ENCODE data around the gene LACRT. TPM values are rescaled to one million over a fixed set of nuclear protein-coding genes. Genes with fewer than 3 reads are reported as not detected.
"Not testable (repeated sequence)": the region's sequence is repeated elsewhere in the genome, so short reads cannot be mapped to it uniquely, and the experiment has no call there.

The LACRT gene, protein sequence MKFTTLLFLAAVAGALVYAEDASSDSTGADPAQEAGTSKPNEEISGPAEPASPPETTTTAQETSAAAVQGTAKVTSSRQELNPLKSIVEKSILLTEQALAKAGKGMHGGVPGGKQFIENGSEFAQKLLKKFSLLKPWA
- total RNA-seq, result not detected

GRCh38 chr12:54634795-54635194 lies at the start of gene LACRT:
LACRT (minus strand) TSS chr12:54634895; CDS start chr12:54634841, 54 bp downstream.
- DNase-seq (no peak), ATAC-seq (replicated peaks in 1 of 2) (no peak)
- Mint-ChIP-seq H3K36me3 (ENCODE audit: insufficient read depth in 2 of 2) (no peaks in the 10 kb centered on the region), H3K9me3 (no peaks in the 10 kb centered on the region), H3K27ac (no peak within 1 kb of the TSS), H3K4me3 (no peak within 1 kb of the TSS), H3K4me1 (ENCODE audit: low read depth) (no peaks in the 10 kb centered on the region), H3K27me3 (ENCODE audit: low read depth) (no peaks in the 10 kb centered on the region)

GRCh38 chr12:54683398-54683797 lies 48.7 kb upstream of the LACRT start:
- no peak for ATAC-seq (replicated peaks in 1 of 2)
- no peaks in the 10 kb centered on the region for H3K36me3 Mint-ChIP-seq (ENCODE audit: insufficient read depth in 2 of 2)
- H3K4me3 Mint-ChIP-seq, result no peak overlapping the region
- H3K27me3 Mint-ChIP-seq (ENCODE audit: low read depth), result peaks cover 58% of the 10 kb centered on the region
- no peak for DNase-seq
- peaks cover 0 to 3% of the 10 kb centered on the region in 2 donors for H3K9me3 Mint-ChIP-seq
- H3K4me1 Mint-ChIP-seq (ENCODE audit: low read depth), result peaks cover 7% of the 10 kb centered on the region
- H3K27ac Mint-ChIP-seq, result no peak overlapping the region

DNA sequence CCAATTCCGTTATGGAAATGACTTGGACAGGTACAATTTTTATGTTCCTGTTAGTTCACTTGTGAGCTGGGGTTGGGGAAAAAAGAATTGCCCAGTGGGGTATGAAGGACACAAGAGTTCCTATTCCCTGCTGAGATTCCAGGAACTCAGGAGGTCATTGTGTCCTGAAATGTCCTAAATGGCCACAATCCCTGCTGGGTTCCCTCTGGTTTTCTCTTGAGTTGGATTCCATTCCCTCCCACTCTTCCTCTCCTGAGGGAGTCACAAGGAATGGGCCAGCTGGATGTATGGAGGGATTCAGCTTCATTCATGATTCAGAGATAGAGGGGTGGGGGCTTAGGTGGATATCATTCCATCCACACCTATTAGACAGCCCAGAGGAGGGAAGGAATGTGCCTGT lies 48.0 kb upstream of the LACRT start:
- H3K36me3 Mint-ChIP-seq (ENCODE audit: insufficient read depth in 2 of 2), result no peaks in the 10 kb centered on the region
- no peak overlapping the region for H3K4me3 Mint-ChIP-seq
- H3K4me1 Mint-ChIP-seq (ENCODE audit: low read depth), result peaks cover 7% of the 10 kb centered on the region
- peaks cover 0 to 3% of the 10 kb centered on the region in 2 donors for H3K9me3 Mint-ChIP-seq
- DNase-seq (no peak), ATAC-seq (replicated peaks in 1 of 2) (no peak)
- no peak overlapping the region for H3K27ac Mint-ChIP-seq
- H3K27me3 Mint-ChIP-seq (ENCODE audit: low read depth), result peaks cover 64% of the 10 kb centered on the region

- ATAC-seq (replicated peaks in 1 of 2) (peak in 1 of 2 donors; percentile 37), DNase-seq (peak; percentile 11 to 31)
- Mint-ChIP-seq H3K27me3 (ENCODE audit: low read depth) (peaks cover 70% of the 10 kb centered on the region), H3K4me3 (no peak overlapping the region), H3K9me3 (no peaks in the 10 kb centered on the region), H3K27ac (no peak overlapping the region), H3K36me3 (ENCODE audit: insufficient read depth in 2 of 2) (no peaks in the 10 kb centered on the region), H3K4me1 (ENCODE audit: low read depth) (peaks cover 7% of the 10 kb centered on the region)
These were observed 45.7 kb upstream of the LACRT start for GRCh38 chr12:54680374-54680773.

GRCh38 chr12:54678131-54678530 lies 43.4 kb upstream of the LACRT start:
- Mint-ChIP-seq H3K4me1 (ENCODE audit: low read depth) (no peaks in the 10 kb centered on the region), H3K9me3 (no peaks in the 10 kb centered on the region), H3K27me3 (ENCODE audit: low read depth) (peaks cover 50% of the 10 kb centered on the region), H3K36me3 (ENCODE audit: insufficient read depth in 2 of 2) (no peaks in the 10 kb centered on the region), H3K27ac (no peak overlapping the region), H3K4me3 (no peak overlapping the region)
- ATAC-seq (replicated peaks in 1 of 2), result no peak
- DNase-seq, result no peak

- no peak overlapping the region for H3K4me3 Mint-ChIP-seq
- no peaks in the 10 kb centered on the region for H3K4me1 Mint-ChIP-seq (ENCODE audit: low read depth)
- no peak overlapping the region for H3K27ac Mint-ChIP-seq
- H3K27me3 Mint-ChIP-seq (ENCODE audit: low read depth), result peaks cover 18% of the 10 kb centered on the region
- no peaks in the 10 kb centered on the region for H3K36me3 Mint-ChIP-seq (ENCODE audit: insufficient read depth in 2 of 2)
- no peak for ATAC-seq (replicated peaks in 1 of 2)
- H3K9me3 Mint-ChIP-seq, result no peaks in the 10 kb centered on the region
- DNase-seq, result no peak
These were observed 33.2 kb upstream of the LACRT start for GRCh38 chr12:54667945-54668344.

DNA sequence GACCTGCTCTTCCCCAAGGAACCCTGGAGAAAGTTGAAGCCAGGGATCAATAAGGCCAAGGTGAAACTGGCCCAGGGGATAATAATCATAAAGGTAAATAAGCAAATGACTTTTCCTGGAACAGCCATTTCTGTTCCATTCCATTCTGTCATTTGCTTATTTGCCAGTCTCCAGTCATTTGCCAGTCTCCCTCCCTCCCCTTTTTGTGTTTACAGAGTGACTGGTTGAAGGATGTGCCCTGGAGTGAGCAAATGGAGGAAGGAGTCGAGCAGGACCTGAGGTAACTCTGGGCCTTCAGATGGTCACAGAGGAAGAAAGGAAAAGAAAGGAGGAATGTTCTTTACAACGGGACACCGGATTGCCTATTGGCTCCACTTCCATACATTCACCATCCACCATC lies 31.3 kb upstream of the LACRT start:
- Mint-ChIP-seq H3K27ac (no peak overlapping the region), H3K4me3 (no peak overlapping the region), H3K9me3 (no peaks in the 10 kb centered on the region), H3K27me3 (ENCODE audit: low read depth) (peaks cover 17% of the 10 kb centered on the region), H3K36me3 (ENCODE audit: insufficient read depth in 2 of 2) (no peaks in the 10 kb centered on the region), H3K4me1 (ENCODE audit: low read depth) (no peaks in the 10 kb centered on the region)
- ATAC-seq (replicated peaks in 1 of 2), result no peak
- no peak for DNase-seq

GRCh38 chr12:54665022-54665635 lies 30.4 kb upstream of the LACRT start:
- not testable (repeated sequence) for H3K4me3 Mint-ChIP-seq; H3K9me3 Mint-ChIP-seq; H3K4me1 Mint-ChIP-seq (ENCODE audit: low read depth); H3K36me3 Mint-ChIP-seq (ENCODE audit: insufficient read depth in 2 of 2); ATAC-seq (replicated peaks in 1 of 2); H3K27me3 Mint-ChIP-seq (ENCODE audit: low read depth); H3K27ac Mint-ChIP-seq; DNase-seq

GRCh38 chr12:54663603-54664002 lies 28.9 kb upstream of the LACRT start:
- no peaks in the 10 kb centered on the region for H3K36me3 Mint-ChIP-seq (ENCODE audit: insufficient read depth in 2 of 2)
- H3K9me3 Mint-ChIP-seq, result no peaks in the 10 kb centered on the region
- H3K27ac Mint-ChIP-seq, result no peak overlapping the region
- no peaks in the 10 kb centered on the region for H3K4me1 Mint-ChIP-seq (ENCODE audit: low read depth)
- peaks cover 3% of the 10 kb centered on the region for H3K27me3 Mint-ChIP-seq (ENCODE audit: low read depth)
- ATAC-seq (replicated peaks in 1 of 2) (no peak), DNase-seq (no peak)
- H3K4me3 Mint-ChIP-seq, result no peak overlapping the region

GRCh38 chr12:54662026-54662425 lies 27.3 kb upstream of the LACRT start:
- H3K4me1 Mint-ChIP-seq (ENCODE audit: low read depth), result no peaks in the 10 kb centered on the region
- H3K4me3 Mint-ChIP-seq, result no peak overlapping the region
- peaks cover 7% of the 10 kb centered on the region for H3K27me3 Mint-ChIP-seq (ENCODE audit: low read depth)
- ATAC-seq (replicated peaks in 1 of 2) (no peak), DNase-seq (no peak)
- no peaks in the 10 kb centered on the region for H3K9me3 Mint-ChIP-seq
- H3K36me3 Mint-ChIP-seq (ENCODE audit: insufficient read depth in 2 of 2), result no peaks in the 10 kb centered on the region
- H3K27ac Mint-ChIP-seq, result no peak overlapping the region

DNA sequence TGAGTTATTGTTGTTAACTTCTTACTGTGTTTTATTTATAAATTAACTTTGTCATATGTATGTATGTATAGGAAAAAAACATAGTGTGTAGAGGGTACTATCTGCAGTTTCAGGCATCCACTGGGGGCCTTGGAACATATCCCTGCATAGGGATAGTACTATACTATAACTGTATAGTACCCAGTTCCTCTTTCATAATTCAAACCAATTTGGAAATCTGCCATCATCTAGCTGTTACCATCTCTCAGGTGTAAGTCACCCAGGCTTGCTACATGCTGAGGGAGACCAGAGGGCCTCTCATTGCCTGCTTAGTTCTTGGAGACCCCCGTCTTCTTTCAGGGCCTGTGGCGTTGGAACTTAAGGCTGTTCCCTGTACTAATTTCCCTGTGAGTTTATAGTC lies 26.4 kb upstream of the LACRT start:
- no peak overlapping the region for H3K27ac Mint-ChIP-seq
- no peak overlapping the region for H3K4me3 Mint-ChIP-seq
- ATAC-seq (replicated peaks in 1 of 2) (no peak), DNase-seq (no peak)
- H3K36me3 Mint-ChIP-seq (ENCODE audit: insufficient read depth in 2 of 2), result no peaks in the 10 kb centered on the region
- peaks cover 13% of the 10 kb centered on the region for H3K27me3 Mint-ChIP-seq (ENCODE audit: low read depth)
- no peaks in the 10 kb centered on the region for H3K9me3 Mint-ChIP-seq
- H3K4me1 Mint-ChIP-seq (ENCODE audit: low read depth), result no peaks in the 10 kb centered on the region

GRCh38 chr12:54660320-54660962 lies 25.7 kb upstream of the LACRT start:
- no peaks in the 10 kb centered on the region for H3K36me3 Mint-ChIP-seq (ENCODE audit: insufficient read depth in 2 of 2)

GRCh38 chr12:54658306-54659264 lies 23.9 kb upstream of the LACRT start:
- Mint-ChIP-seq H3K36me3 (ENCODE audit: insufficient read depth in 2 of 2) (no peaks in the 10 kb centered on the region), H3K9me3 (no peaks in the 10 kb centered on the region), H3K4me1 (ENCODE audit: low read depth) (no peaks in the 10 kb centered on the region), H3K27ac (no peak overlapping the region), H3K27me3 (ENCODE audit: low read depth) (peaks cover 24% of the 10 kb centered on the region), H3K4me3 (no peak overlapping the region)
- DNase-seq, result peak; percentile 52 to 53
- ATAC-seq (replicated peaks in 1 of 2), result peak; percentile 51 to 60

More at GRCh38 chr12:54660320-54660962, 25.7 kb upstream of the LACRT start:
- peaks cover 14% of the 10 kb centered on the region for H3K27me3 Mint-ChIP-seq (ENCODE audit: low read depth)
- no peak overlapping the region for H3K4me3 Mint-ChIP-seq
- H3K9me3 Mint-ChIP-seq, result no peaks in the 10 kb centered on the region
- no peak for ATAC-seq (replicated peaks in 1 of 2)
- H3K4me1 Mint-ChIP-seq (ENCODE audit: low read depth), result no peaks in the 10 kb centered on the region
- no peak for DNase-seq
- no peak overlapping the region for H3K27ac Mint-ChIP-seq
